Endothelial cell of umbilical vein (primary cell): ENCODE results near the gene SLC10A4. TPM values are rescaled to one million over a fixed set of nuclear protein-coding genes. Genes with fewer than 3 reads are reported as not detected.

Experiments used
- BruUV-seq: library from RNA; stranded (reverse); fragments of 400-500 nt; replicated peaks from 2 replicates; lab custom pipeline; 2021; lab: Mats Ljungman, UMichigan
- CTCF ChIA-PET: fragments of 300-600, 350-600 bp; sonication (Branson Sonifier 250); formaldehyde crosslinking; loops from one replicate; lab custom pipeline; 2021; ENCODE audit warnings: antibody characterized with exemption, inconsistent platforms; lab: Charles Lee
- POLR2A ChIA-PET: fragments of 300-600, 350-600 bp; sonication (Branson Sonifier 250); formaldehyde crosslinking; loops from one replicate; lab custom pipeline; 2021; ENCODE audit warnings: antibody characterized with exemption, inconsistent platforms; lab: Charles Lee
- DNase-seq: peaks from one replicate; pipeline ENCODE4 v3.0.0-alpha.2; 2011; ENCODE audit warnings: low read depth, low spot score
- FAIRE-seq: peaks from 2 replicates; lab custom pipeline; 2011; peaks lifted over from hg19 to GRCh38; lab: Jason Lieb, UNC
- H2AFZ ChIP-seq: 2 replicates; pipeline ENCODE4 v1.6.0; 2012; ENCODE audit warnings: low read depth, low read length, control low read depth, inconsistent platforms
- H3K27ac ChIP-seq: 2 replicates; pipeline ENCODE4 v1.5.1; 2011; ENCODE audit warnings: low read depth, mild to moderate bottlenecking, control low read depth, low read length, moderate library complexity; ENCODE audit not compliant: insufficient read depth
- H3K27me3 ChIP-seq, 2 experiments: 2 replicates each; pipeline versions ENCODE4 v1.6.0 to v1.6.1; 2011; ENCODE audit warnings: low read length in 2 of 2, mixed read lengths in 1 of 2; ENCODE audit not compliant: control insufficient read depth in 2 of 2, insufficient read depth in 2 of 2
- H3K36me3 ChIP-seq, 2 experiments: 2 replicates in 1 of 2; 3 replicates in 1 of 2; pipeline ENCODE4 v1.5.1; 2011; ENCODE audit warnings: low read length in 2 of 2, mild to moderate bottlenecking in 1 of 2, moderate library complexity in 1 of 2; ENCODE audit not compliant: control insufficient read depth in 2 of 2, insufficient read depth in 2 of 2; ENCODE audit errors: extremely low read depth in 1 of 2
- H3K4me1 ChIP-seq: 3 replicates; pipeline ENCODE4 v1.5.1; 2011; ENCODE audit warnings: mild to moderate bottlenecking, low read length; ENCODE audit not compliant: control insufficient read depth, insufficient read depth; ENCODE audit errors: extremely low read depth
- H3K4me2 ChIP-seq: 2 replicates; pipeline ENCODE4 v1.6.1; 2011; ENCODE audit warnings: low read length, control low read depth, mixed read lengths; ENCODE audit not compliant: insufficient read depth
- H3K4me3 ChIP-seq, 3 experiments: fragments of 200-600 bp in 1 of 3; sonication (generic), shearing (Covaris generic) in 1 of 3; replicated peaks in 1 of 3; 2 replicates each; pipeline ENCODE4 v1.5.1; 2011 to 2016; ENCODE audit warnings: control low read depth in 3 of 3, low read length in 3 of 3, mild to moderate bottlenecking in 2 of 3, inconsistent platforms in 1 of 3, low read depth in 1 of 3, moderate library complexity in 1 of 3; ENCODE audit not compliant: insufficient read depth in 1 of 3
- H3K79me2 ChIP-seq: 2 replicates; pipeline ENCODE4 v1.6.0; 2012; ENCODE audit warnings: low read length, inconsistent platforms; ENCODE audit not compliant: control insufficient read depth, insufficient read depth
- H3K9ac ChIP-seq: replicated peaks from 2 replicates; pipeline ENCODE3; 2011; ENCODE audit warnings: low read length, control low read depth; ENCODE audit not compliant: insufficient read depth; ENCODE audit errors: extremely low read depth
- H3K9me1 ChIP-seq: replicated peaks from 3 replicates; pipeline ENCODE4 v1.6.0; 2011; ENCODE audit warnings: mild to moderate bottlenecking, low read length; ENCODE audit not compliant: control insufficient read depth, insufficient read depth; ENCODE audit errors: extremely low read depth
- H3K9me3 ChIP-seq: replicated peaks from 2 replicates; pipeline ENCODE4 v1.5.1; 2012; ENCODE audit warnings: low read length, inconsistent platforms; ENCODE audit not compliant: control insufficient read depth, insufficient read depth
- H4K20me1 ChIP-seq: replicated peaks from 2 replicates; pipeline ENCODE3; 2011; ENCODE audit warnings: mild to moderate bottlenecking, low read length; ENCODE audit not compliant: control insufficient read depth, insufficient read depth; ENCODE audit errors: extremely low read depth
- CTCF ChIP-seq, 2 donors: IDR thresholded peaks; 1 replicate in 1 of 2; 2 replicates in 1 of 2; pipeline ENCODE4 v1.5.1; 2011; ENCODE audit warnings: low read length in 2 of 2, mild to moderate bottlenecking in 2 of 2, moderate library complexity in 2 of 2, control low read depth in 1 of 2, inconsistent platforms in 1 of 2, low read depth in 1 of 2; ENCODE audit not compliant: insufficient read depth in 1 of 2; ENCODE audit errors: extremely low read depth in 1 of 2
- EZH2 ChIP-seq: IDR thresholded peaks from 2 replicates; pipeline ENCODE4 v1.6.1; 2012; ENCODE audit warnings: borderline replicate concordance, low read depth, mild to moderate bottlenecking, moderate library complexity, low read length, inconsistent platforms; ENCODE audit not compliant: severe bottlenecking
- FOS ChIP-seq: IDR thresholded peaks from 2 replicates; pipeline ENCODE4 v1.6.1; 2011; ENCODE audit warnings: mild to moderate bottlenecking, low read length, moderate library complexity, borderline replicate concordance; ENCODE audit not compliant: insufficient read depth
- GATA2 ChIP-seq: IDR thresholded peaks from 2 replicates; pipeline ENCODE4 v1.7.0; 2011; ENCODE audit warnings: low read depth, mild to moderate bottlenecking, moderate library complexity, mixed read lengths, low read length; ENCODE audit not compliant: insufficient read length, insufficient read depth
- MYC ChIP-seq: IDR thresholded peaks from one replicate; pipeline ENCODE4 v1.6.1; 2011; ENCODE audit warnings: mild to moderate bottlenecking, low read depth, low read length
- POLR2A ChIP-seq: IDR thresholded peaks from 2 replicates; pipeline ENCODE4 v1.6.1; 2012; ENCODE audit warnings: low read depth, mild to moderate bottlenecking, control low read depth, low read length
- POLR2AphosphoS5 ChIP-seq: IDR thresholded peaks from 2 replicates; pipeline ENCODE4 v1.6.1; 2012; ENCODE audit warnings: low read depth, mild to moderate bottlenecking, control low read depth, low read length, moderate library complexity; ENCODE audit not compliant: insufficient read depth
- dilution Hi-C: fragments of 300-500 bp; cut with MboI; formaldehyde crosslinking; loops from one replicate; pipeline ENCODE4 v1.15.0; 2019; ENCODE audit warnings: low sequenced_read_pairs; ENCODE audit not compliant: extremely low pct_ligation_motif_present
- intact Hi-C: fragments of 100-400 bp; cut with micrococcal nuclease; formaldehyde crosslinking; loops from one replicate; pipeline ENCODE4 v1.10.0; 2022
- polyA plus RNA-seq, 4 experiments: library from polyadenylated mRNA; depleted of rRNA in 3 of 4; stranded (reverse) in 3 of 4; unstranded in 1 of 4; fragments of >200 nt; gene quantifications; 2 replicates each; pipeline versions ENCODE4 v1.2.1 to v1.2.3, GENCODE V29; 2011 to 2012; ENCODE audit warnings: missing spikeins in 1 of 4
- total RNA-seq: library from RNA; stranded (reverse); gene quantifications from 2 replicates; pipeline ENCODE4 v1.2.3, GENCODE V29; 2021

Gene SLC10A4
- total and polyA plus RNA-seq, 2 donors (not counting 3 experiments of a cell fraction or from before 2014, with no cell fraction given), result 0.06 TPM; not detected in 1

DNA sequence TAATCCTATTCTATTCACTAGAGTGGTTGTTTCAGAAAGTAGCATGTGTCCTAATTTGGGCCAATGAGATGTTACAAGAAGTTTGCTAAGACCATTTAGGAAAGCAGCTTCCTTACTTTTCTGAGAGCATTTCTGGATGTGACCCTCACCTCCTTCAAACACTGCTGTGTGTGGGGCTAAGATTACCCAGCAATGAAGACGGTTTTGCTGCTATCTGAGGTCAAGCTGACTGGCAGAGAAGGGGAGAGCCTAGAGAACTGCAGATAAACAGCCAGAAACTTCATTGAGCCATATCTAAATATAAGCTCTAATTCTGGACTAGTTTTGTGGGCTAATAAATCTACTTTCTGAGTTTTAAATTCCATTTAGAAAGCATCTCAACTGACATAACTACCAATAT lies 43.3 kb downstream of the SLC10A4 start:
- no peak for DNase-seq
- BruUV-seq, result no TSS peak
- H3K4me1 ChIP-seq, result no peaks in the 10 kb centered on the region
- H3K9me3 ChIP-seq, result no peaks in the 10 kb centered on the region
- TF ChIP-seq CTCF (IDR thresholded peaks at IDR 0.05; ENCODE audit: extremely low read depth in 1 of 2, insufficient read depth in 1 of 2, low read depth in 1 of 2, low read length in 2 of 2) (no peak), MYC (no peak), POLR2A (no peak), FOS (no peak), EZH2 (no peak), GATA2 (no peak), POLR2AphosphoS5 (no peak)
- H3K36me3 ChIP-seq, result peaks cover 33 to 42% of the 10 kb centered on the region in 2 experiments
- no peak overlapping the region for H3K4me2 ChIP-seq
- dilution Hi-C loops (no loop called here), intact Hi-C loops (no loop called here)
- no peak overlapping the region for H3K9ac ChIP-seq
- no peaks in the 10 kb centered on the region for H3K9me1 ChIP-seq
- ChIA-PET POLR2A (no interaction called here), CTCF (interaction anchor here (0.9 to 1.1 kb wide), 3 partner anchors 10 to 52 kb away, joined by 4 to 5 read pairs (median 4); no protein-coding TSS in a partner anchor)
- no peak overlapping the region for H2AFZ ChIP-seq
- H3K27ac ChIP-seq, result no peak overlapping the region
- FAIRE-seq, result no peak
- no peaks in the 10 kb centered on the region for H3K79me2 ChIP-seq
- no peak overlapping the region for H3K4me3 ChIP-seq
- no peaks in the 10 kb centered on the region for H3K27me3 ChIP-seq
- no peaks in the 10 kb centered on the region for H4K20me1 ChIP-seq
